T-helper 17 cell (primary cell): ENCODE results near the gene GAPDHS. TPM values are rescaled to one million over a fixed set of nuclear protein-coding genes. Genes with fewer than 3 reads are reported as not detected.

ENCODE experiments used
- ATAC-seq: fragments of 150-1000 bp; cut with Tn5 transposase; 2 replicates; pipeline ENCODE4 v1.10.0; 2021; ENCODE audit warnings: mild to moderate bottlenecking, moderate library complexity
- DNase-seq, 3 donors: peaks; one replicate each; pipeline versions ENCODE4 v3.0.0 to v3.0.0-alpha.2; 2020 to 2021
- H3K9me3 ChIP-seq: one replicate; pipeline ENCODE4 v1.7.0; 2013; ENCODE audit warnings: low read length, mild to moderate bottlenecking; ENCODE audit not compliant: control insufficient read depth, poor library complexity, severe bottlenecking
- H3K27ac Mint-ChIP-seq: one replicate; pipeline ENCODE4 v1.8.0; 2022; ENCODE audit warnings: mild to moderate bottlenecking, moderate library complexity, mixed read lengths
- H3K27me3 Mint-ChIP-seq: one replicate; pipeline ENCODE4 v1.8.0; 2022; ENCODE audit warnings: mixed read lengths
- H3K36me3 Mint-ChIP-seq: one replicate; pipeline ENCODE4 v1.8.0; 2022; ENCODE audit warnings: low read depth, mixed read lengths
- H3K4me1 Mint-ChIP-seq: one replicate; pipeline ENCODE4 v1.8.0; 2022; ENCODE audit warnings: mild to moderate bottlenecking, mixed read lengths
- H3K4me3 Mint-ChIP-seq: one replicate; pipeline ENCODE4 v1.8.0; 2022; ENCODE audit warnings: mild to moderate bottlenecking, moderate library complexity, mixed read lengths
- total RNA-seq, 4 donors: library from RNA in 2 of 4; stranded (reverse) in 2 of 4; gene quantifications; one replicate each; pipeline ENCODE4 v1.2.3 and lab custom pipeline; 2022 to 2026

GAPDHS gene
- total RNA-seq, 2 donors from 2014 or later = not detected

DNA sequence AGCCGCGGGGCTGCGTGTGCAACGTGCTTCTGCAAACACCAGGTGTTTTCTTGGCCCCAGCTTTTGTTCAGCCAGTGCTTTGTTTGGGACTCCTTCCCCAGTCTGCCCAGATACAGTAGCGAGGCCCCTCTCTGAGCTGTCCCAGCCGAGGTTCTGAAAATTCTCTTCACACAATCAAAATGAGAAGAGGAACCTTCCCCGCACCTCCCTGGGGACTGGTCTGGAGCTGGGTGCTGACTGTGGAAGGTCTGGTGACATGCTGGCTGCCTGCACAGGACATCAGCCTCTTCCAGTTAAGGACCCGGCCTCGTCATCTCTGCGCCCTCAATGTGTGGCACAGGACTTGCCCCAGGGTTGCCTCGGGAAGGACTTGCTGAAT lies 26.0 kb downstream of the GAPDHS start:
- H3K27me3 Mint-ChIP-seq = peaks cover 41% of the 10 kb centered on the region
- H3K27ac Mint-ChIP-seq = no peak overlapping the region
- H3K9me3 ChIP-seq = no peaks in the 10 kb centered on the region

DNA sequence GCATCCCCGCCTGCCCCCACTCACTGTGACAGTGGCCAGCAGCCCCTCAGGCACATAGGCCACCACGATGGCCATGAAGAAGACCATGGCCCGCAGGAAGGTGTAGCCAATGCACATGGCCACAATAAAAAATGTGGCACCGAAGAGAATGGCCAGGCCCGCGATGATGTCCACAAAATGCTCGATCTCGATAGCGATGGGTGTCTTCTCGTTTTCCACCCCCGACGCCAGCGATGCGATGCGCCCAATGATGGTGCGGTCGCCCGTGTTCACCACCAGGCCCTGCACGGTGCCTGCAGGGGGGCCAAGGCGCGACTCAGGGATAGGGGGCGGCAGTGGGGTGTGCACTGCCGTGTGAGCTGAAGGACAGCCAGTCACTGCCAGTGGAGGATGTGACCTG lies 26.5 kb downstream of the GAPDHS start:
- Mint-ChIP-seq H3K27me3 (peaks cover 47% of the 10 kb centered on the region), H3K36me3 (peaks cover 13% of the 10 kb centered on the region)
- no peak for ATAC-seq

More for the DNA sequence above, 26.0 kb downstream of the GAPDHS start:
- no peak for ATAC-seq
- peaks cover 19% of the 10 kb centered on the region for H3K4me1 Mint-ChIP-seq
- peaks cover 13% of the 10 kb centered on the region for H3K36me3 Mint-ChIP-seq
- peak overlapping the region; percentile 7 for H3K4me3 Mint-ChIP-seq
- DNase-seq = no peak

DNA sequence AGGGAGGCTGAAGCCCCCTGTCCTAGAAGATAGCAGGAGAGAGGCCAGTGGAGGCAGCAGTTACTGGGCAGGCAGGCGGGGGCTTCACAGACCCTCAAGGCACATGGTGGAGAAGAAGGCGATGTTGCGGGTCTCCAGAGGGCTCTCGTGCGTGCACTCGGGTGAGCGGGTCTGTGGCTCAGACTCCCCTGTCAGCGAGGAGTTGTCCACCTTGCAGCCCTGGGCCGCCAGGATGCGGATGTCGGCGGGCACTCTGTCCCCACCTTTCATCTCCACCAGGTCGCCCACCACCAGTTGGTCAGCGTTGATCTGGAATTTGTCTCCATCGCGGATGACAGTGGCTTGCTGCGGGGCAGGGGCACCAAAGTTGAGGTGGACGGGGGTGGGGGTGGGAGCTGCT lies 27.0 kb downstream of the GAPDHS start:
- Mint-ChIP-seq H3K27me3 (peaks cover 51% of the 10 kb centered on the region), H3K36me3 (peaks cover 13% of the 10 kb centered on the region), H3K27ac (no peak overlapping the region), H3K4me1 (peaks cover 19% of the 10 kb centered on the region), H3K4me3 (no peak overlapping the region)
- no peaks in the 10 kb centered on the region for H3K9me3 ChIP-seq
- ATAC-seq = no peak
- DNase-seq = no peak

More for the DNA sequence above, 26.5 kb downstream of the GAPDHS start:
- H3K4me3 Mint-ChIP-seq = no peak overlapping the region
- H3K9me3 ChIP-seq = no peaks in the 10 kb centered on the region
- H3K4me1 Mint-ChIP-seq = peaks cover 19% of the 10 kb centered on the region
- DNase-seq = no peak
- no peak overlapping the region for H3K27ac Mint-ChIP-seq

DNA sequence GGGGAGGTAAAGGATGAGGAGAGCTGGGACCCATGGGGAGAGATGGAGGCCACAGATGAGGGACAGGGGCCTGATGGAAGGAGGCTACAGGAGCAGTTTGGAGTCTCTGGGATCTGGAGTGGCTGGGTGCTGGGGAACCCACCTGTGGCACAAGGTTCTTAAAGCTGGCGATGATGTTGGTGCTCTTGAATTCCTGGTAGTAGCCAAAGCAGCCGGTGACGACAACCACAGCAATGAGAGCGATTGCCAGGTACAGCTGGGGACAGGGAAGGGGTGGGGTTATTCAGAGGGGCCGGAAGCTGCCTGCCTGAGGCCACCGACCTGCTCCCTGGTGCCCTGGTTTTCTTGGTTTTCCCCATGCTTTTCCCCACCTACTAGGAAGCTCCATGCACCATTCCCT lies 27.4 kb downstream of the GAPDHS start:
- Mint-ChIP-seq H3K27me3 (peaks cover 55% of the 10 kb centered on the region), H3K27ac (no peak overlapping the region), H3K4me1 (peaks cover 19% of the 10 kb centered on the region), H3K4me3 (no peak overlapping the region), H3K36me3 (peaks cover 13% of the 10 kb centered on the region)
- ATAC-seq (no peak), DNase-seq (no peak)
- H3K9me3 ChIP-seq = no peaks in the 10 kb centered on the region

DNA sequence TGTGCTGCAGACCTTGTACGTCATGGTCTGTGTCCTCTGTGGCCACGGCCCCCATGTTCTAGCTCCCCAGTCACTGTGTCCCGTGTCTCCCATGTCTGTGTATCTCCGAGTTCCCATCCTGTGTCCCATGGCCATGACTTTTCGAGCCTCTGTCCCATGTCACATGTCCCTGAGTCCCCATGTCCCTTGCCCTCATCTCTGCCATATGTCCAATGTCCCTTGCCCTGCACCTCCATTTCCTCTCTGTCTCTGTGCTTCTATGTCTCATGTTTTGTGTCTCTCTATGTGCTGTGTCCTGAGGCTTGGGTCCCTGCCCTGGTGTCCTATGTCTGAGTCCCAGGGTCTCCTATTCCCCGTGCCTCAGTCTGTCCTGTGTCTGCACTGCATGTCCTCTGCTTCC lies 28.2 kb downstream of the GAPDHS start:
- Mint-ChIP-seq H3K27me3 (peaks cover 56% of the 10 kb centered on the region), H3K36me3 (peaks cover 13% of the 10 kb centered on the region), H3K4me3 (peak overlapping the region; percentile 31), H3K4me1 (peaks cover 17% of the 10 kb centered on the region), H3K27ac (no peak overlapping the region)
- H3K9me3 ChIP-seq = no peaks in the 10 kb centered on the region
- ATAC-seq (no peak), DNase-seq (no peak)

DNA sequence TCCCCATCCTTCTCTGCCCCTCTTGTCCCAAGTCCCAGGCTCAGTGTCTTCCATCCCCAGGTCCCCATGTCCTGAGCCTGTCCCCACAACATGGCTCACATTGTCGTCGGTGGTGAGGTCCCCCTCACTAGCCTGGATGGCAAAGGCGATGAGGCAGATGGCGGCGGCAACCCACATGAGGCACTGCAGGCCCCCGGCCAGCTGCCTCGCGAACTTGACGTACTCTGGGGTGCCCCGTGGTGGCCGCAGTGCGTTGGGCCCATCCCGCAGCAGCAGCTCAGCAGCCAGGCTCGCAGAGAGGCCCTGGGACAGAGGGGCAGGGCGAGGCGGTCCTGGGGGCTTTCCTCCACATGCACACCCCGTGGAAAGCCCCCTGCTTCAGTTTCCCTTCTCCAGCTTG lies 29.1 kb downstream of the GAPDHS start:
- no peak overlapping the region for H3K4me3 Mint-ChIP-seq
- peaks cover 14% of the 10 kb centered on the region for H3K4me1 Mint-ChIP-seq
- no peaks in the 10 kb centered on the region for H3K9me3 ChIP-seq
- H3K27ac Mint-ChIP-seq = no peak overlapping the region
- no peak for DNase-seq
- H3K27me3 Mint-ChIP-seq = peaks cover 63% of the 10 kb centered on the region
- peaks cover 13% of the 10 kb centered on the region for H3K36me3 Mint-ChIP-seq
- no peak for ATAC-seq

- DNase-seq (no peak), ATAC-seq (no peak)
- H3K4me3 Mint-ChIP-seq = no peak overlapping the region
- H3K27me3 Mint-ChIP-seq = peaks cover 64% of the 10 kb centered on the region
- peaks cover 14% of the 10 kb centered on the region for H3K4me1 Mint-ChIP-seq
- no peaks in the 10 kb centered on the region for H3K9me3 ChIP-seq
- H3K36me3 Mint-ChIP-seq = peaks cover 13% of the 10 kb centered on the region
- H3K27ac Mint-ChIP-seq = no peak overlapping the region
These were observed 29.5 kb downstream of the GAPDHS start for GRCh38 chr19:35562776-35563175.

GRCh38 chr19:35563207-35563829 lies 30.1 kb downstream of the GAPDHS start, which contains the start of gene ATP4A:
ATP4A (minus strand) TSS chr19:35563658; CDS start chr19:35563629, 29 bp downstream.
- Mint-ChIP-seq H3K4me1 (peaks cover 14% of the 10 kb centered on the region), H3K27me3 (peaks cover 67% of the 10 kb centered on the region), H3K36me3 (peaks cover 11% of the 10 kb centered on the region), H3K27ac (no peak within 1 kb of the TSS), H3K4me3 (no peak within 1 kb of the TSS)
- no peaks in the 10 kb centered on the region for H3K9me3 ChIP-seq
- ATAC-seq (no peak), DNase-seq (no peak)

- H3K27me3 Mint-ChIP-seq = peaks cover 64% of the 10 kb centered on the region
- H3K27ac Mint-ChIP-seq = no peak overlapping the region
- DNase-seq (no peak), ATAC-seq (no peak)
- peaks cover 9% of the 10 kb centered on the region for H3K4me1 Mint-ChIP-seq
- H3K36me3 Mint-ChIP-seq = peaks cover 11% of the 10 kb centered on the region
- H3K4me3 Mint-ChIP-seq = no peak overlapping the region
- no peaks in the 10 kb centered on the region for H3K9me3 ChIP-seq
These were observed 32.0 kb downstream of the GAPDHS start for GRCh38 chr19:35565016-35565856.

DNA sequence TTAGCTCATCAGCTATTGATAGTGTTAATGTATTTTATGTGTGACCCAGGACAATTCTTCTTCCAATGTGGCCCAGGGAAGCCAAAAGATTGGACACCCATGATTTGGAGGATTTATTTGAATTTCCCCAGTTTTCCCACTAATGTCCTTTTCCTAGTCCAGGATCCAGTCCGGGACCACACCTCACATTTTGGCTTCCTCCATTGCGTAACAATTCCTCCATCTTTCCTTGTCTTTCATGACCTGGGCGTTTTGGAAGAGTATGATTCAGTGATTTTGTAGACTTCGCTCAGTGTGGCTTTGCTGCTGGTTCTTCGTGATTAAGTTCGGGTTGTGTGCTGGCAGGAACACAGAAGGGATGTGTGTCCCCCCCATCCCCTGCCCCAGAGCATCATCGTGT lies 33.5 kb downstream of the GAPDHS start:
- no peak for DNase-seq
- peaks cover 3% of the 10 kb centered on the region for H3K4me1 Mint-ChIP-seq
- peaks cover 5% of the 10 kb centered on the region for H3K36me3 Mint-ChIP-seq
- H3K4me3 Mint-ChIP-seq = no peak overlapping the region
- H3K27ac Mint-ChIP-seq = no peak overlapping the region
- ATAC-seq = no peak
- no peaks in the 10 kb centered on the region for H3K9me3 ChIP-seq
- peaks cover 62% of the 10 kb centered on the region for H3K27me3 Mint-ChIP-seq

GRCh38 chr19:35569281-35569781 lies 36.1 kb downstream of the GAPDHS start:
- Mint-ChIP-seq H3K4me1 (no peaks in the 10 kb centered on the region), H3K27me3 (peaks cover 47% of the 10 kb centered on the region), H3K36me3 (no peaks in the 10 kb centered on the region), H3K27ac (no peak overlapping the region), H3K4me3 (no peak overlapping the region)
- ATAC-seq (no peak), DNase-seq (no peak)
- no peaks in the 10 kb centered on the region for H3K9me3 ChIP-seq

- no peak for DNase-seq
- H3K9me3 ChIP-seq = no peaks in the 10 kb centered on the region
- Mint-ChIP-seq H3K36me3 (peaks cover under 1% of the 10 kb centered on the region), H3K27ac (no peak overlapping the region), H3K4me1 (no peaks in the 10 kb centered on the region), H3K27me3 (peaks cover 33% of the 10 kb centered on the region), H3K4me3 (no peak overlapping the region)
- ATAC-seq = no peak
These were observed 38.2 kb downstream of the GAPDHS start for GRCh38 chr19:35571406-35571965.

DNA sequence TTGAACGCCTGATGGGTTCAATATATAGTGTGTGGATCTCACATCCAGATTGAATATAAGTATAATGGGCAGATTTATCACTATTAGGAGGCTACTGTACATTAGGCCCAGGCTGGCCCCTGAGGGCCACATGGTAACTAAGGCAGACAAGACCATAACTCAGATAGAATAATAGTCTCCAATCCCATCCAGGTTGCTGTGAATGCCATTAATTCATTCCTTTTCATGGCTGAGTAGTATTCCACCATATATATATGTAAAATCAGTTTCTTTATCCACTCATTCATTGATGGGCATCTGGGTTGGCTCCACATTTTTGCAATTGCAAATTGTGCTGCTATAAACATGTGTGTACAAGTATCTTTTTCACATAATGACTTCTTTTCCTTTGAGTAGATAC lies 44.7 kb downstream of the GAPDHS start:
- DNase-seq = no peak
- Mint-ChIP-seq H3K27ac (no peak overlapping the region), H3K4me3 (no peak overlapping the region)

More for the DNA sequence above, 44.7 kb downstream of the GAPDHS start:
- peaks cover 16% of the 10 kb centered on the region for H3K27me3 Mint-ChIP-seq
- H3K36me3 Mint-ChIP-seq = peaks cover 4% of the 10 kb centered on the region
- H3K9me3 ChIP-seq = no peaks in the 10 kb centered on the region
- ATAC-seq = no peak
- H3K4me1 Mint-ChIP-seq = no peaks in the 10 kb centered on the region
